GM18519 (cell line): ENCODE results near the gene BMS1.
"Not testable (repeated sequence)": the region's sequence is repeated elsewhere in the genome, so short reads cannot be mapped to it uniquely, and the experiment has no call there.

Source experiments
- ATAC-seq: cut with Tn5 transposase; IDR thresholded peaks from one replicate; pipeline ENCODE4 v1.9.1; 2021; ENCODE audit warnings: mild to moderate bottlenecking, moderate library complexity; ENCODE audit not compliant: unreplicated experiment, low FRiP score

Gene BMS1

DNA sequence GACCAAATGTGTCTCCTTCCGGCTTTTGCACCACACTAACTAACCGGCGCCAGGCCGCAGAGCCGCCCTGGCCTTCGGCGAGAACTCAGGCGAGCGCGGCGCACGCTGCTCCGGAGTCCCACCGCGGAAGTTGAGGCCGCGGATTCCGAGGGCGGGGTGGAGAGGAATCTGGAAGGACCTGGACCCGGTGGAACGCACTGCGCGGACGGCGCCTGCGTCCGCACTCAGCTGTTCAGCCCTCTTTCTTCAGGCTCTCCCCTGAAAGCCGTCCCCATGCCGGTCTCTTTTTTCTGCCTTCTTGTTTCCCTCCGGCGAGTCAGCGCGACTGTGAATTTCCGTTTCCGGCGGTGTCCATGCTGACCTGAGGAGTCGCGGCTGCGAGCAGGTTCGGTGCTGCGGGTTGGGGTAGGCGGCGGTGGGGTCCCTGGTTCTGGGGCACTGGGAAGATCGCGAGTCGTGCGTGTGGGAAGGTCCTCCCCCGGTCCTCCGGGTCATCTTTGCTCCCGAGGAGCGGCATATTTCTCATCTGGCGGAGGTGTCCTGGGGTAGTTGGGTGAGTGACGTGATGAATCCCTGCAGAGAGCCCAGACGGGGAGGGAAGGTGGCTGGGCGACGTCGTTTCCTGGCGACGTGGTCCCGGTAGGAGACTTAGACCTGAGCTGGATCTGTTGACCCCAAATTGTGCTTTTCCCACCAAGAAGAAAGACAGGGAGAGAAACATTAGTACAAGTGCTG is at the start of gene BMS1:
Gene BMS1 (plus strand): TSS at position 350 of the 735 bp plus-strand sequence. CDS start 1,600 bp downstream, outside the sequence.
- ATAC-seq: peak; percentile 90

DNA sequence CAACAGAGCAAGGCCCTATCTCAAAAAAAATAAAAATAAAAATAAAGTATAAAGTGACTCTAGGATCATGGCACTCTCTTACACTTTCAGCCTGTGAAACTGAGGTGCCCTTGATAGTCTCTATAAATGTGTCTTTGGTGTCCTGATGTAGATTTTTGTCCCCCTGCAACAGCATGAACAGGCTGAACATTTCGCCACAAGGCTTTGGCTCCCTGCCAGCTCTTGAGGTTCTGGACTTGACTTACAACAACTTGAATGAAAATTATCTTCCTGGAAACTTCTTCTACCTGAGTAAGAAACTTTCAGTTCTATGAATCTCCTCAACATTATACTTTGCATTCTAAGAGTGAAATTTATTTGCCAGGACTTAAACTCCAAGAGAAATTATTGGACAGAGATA is 48.1 kb upstream of the BMS1 start:
- no peak for ATAC-seq

DNA sequence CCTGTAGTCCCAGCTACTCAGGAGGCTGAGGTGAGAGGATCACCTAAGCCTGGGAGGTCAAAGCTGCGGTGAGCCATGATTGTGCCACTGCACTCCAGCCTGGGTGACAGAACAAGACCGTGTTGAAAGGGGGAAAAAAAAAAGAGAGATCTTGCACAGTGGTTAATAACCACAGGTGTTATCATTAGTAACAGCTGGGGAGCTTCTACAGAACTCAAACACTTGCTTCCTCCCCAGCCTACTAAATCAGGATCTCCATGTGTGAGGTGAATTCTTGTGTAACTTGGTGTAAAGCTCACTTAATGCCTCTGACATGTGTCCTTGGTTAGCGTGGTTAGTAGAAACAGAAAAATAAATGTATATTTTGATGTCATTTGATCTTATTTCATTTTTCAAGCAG is 43.9 kb upstream of the BMS1 start:
- ATAC-seq: no peak

GRCh38 chr10:42741536-42741935 is 41.1 kb upstream of the BMS1 start:
- ATAC-seq: not testable (repeated sequence)

DNA sequence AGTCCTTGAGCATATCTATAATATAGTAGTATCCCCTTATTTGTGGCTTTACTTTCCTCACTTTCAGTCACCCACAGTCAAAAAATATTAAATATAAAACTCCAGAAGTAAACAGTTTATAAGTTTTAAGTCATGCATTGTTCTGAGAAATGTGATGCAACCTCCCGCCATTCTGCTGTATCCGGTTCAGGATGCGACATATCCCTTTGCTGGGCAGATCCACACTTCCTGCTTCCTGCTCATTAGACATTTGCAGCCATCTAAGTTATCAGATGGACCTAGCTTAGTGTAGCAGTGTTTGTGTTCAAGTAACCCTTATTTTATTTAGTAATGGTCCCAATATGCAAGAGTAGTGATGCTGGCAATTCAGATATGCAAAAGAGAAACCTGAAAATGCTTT is 38.9 kb upstream of the BMS1 start:
- ATAC-seq: no peak

DNA sequence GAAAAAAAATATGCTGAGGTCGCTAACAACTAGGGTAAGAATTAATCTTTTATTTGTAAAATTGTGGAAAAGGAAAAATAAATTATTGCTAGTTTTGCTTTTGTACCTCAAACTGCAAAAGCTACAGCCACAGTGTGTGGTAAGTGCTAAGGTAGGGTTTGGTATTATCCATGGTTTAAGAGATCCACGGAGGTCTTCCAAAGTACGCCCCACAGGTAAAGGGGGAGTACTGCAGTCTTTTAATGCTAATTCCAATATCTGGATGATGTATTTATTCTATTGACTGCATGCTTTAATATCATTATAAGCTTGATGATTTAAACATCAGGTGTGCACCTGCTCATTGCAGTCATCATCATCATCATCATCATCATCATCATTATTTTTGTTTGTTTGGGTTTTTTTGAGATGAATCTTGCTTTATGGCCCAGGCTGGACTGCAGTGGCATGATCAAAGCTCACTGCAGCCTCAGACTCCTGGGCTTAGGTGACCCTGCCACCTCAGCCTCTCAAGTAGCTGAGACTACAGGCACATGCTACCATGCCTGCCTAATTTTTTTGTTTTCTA is 38.4 kb upstream of the BMS1 start:
- no peak for ATAC-seq

DNA sequence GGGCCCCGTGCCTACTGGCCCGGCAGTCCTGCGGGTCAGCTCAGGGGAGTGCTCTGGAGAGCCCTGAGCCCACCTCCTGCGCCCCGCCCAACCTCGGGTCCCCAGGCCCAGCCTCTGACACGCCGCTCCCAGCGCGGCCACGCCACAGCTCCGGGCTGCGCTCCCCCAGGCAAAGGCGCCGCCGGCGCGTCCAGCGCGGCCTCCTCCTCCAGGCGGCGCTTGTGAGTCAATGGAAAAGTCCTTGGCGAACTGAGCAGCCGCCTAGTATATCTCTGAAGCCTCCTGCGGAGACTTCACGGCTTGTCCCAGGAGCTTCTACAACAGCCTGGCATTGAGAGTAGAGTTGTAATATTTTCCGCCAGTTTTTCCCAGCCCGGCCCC is 29.5 kb upstream of the BMS1 start:
- no peak for ATAC-seq

GRCh38 chr10:42753507-42754154 is 29.0 kb upstream of the BMS1 start:
- no peak for ATAC-seq

- ATAC-seq: no peak
Observed at GRCh38 chr10:42754155-42755027, 28.2 kb upstream of the BMS1 start.

- no peak for ATAC-seq
Observed at GRCh38 chr10:42755028-42755451, 27.6 kb upstream of the BMS1 start.

DNA sequence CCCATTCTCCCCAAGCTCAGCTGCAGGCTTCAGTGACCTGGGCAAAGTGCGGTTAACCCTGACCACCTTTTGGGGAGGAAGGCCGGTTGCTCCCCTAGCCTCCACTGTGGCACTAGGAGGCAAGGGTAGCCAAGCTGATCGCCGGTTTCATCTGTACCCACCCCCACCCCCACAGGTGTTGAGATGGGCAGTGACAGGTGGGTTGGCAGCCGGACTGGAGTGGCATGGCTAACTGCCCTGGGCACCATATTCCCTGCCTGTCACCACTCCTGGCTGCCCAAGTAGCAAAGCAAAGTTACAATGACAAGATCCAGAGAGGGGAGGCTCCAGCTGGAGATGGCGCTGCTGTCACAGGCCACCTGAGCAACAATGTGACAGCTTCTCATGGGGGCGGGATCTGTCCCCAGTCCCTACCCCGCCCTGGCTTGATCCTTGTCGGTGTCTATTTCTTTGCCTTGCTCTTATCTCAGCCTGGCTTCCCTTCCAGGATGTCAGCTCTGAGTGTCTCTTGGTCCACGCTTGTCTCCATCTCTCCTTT is 27.0 kb upstream of the BMS1 start:
- ATAC-seq: no peak

- no peak for ATAC-seq
Observed at GRCh38 chr10:42767906-42768305, 14.7 kb upstream of the BMS1 start.

DNA sequence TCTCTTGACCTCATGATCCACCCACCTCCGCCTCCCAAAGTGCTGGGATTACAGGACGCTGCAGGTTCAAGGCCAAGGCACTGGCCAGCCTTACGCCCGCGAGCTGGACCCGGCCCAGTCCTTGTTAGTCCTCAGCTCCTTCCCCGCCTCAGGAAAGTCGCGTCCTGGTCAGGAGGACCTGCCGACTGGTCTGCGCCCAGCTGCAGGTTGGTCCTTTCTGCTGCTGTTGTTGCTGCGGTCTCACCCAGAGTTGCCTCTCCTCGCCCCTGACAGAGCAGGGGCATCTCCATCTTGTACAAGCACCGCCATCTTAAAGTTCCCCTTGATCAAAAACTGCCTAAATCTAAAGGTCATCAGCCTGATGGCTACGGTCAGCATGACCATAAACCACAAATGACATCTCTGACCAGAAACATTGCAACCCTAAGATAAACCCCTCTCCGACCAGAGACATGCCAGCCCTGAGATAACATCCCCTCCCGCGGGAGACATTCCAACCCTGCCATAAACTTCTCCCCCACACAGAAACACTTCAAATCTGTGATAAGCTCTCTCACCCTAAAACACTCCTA is 13.9 kb upstream of the BMS1 start:
- ATAC-seq: no peak

GRCh38 chr10:42769173-42769572 is 13.4 kb upstream of the BMS1 start:
- ATAC-seq: no peak

- no peak for ATAC-seq
Observed at GRCh38 chr10:42769673-42770072, 12.9 kb upstream of the BMS1 start.

DNA sequence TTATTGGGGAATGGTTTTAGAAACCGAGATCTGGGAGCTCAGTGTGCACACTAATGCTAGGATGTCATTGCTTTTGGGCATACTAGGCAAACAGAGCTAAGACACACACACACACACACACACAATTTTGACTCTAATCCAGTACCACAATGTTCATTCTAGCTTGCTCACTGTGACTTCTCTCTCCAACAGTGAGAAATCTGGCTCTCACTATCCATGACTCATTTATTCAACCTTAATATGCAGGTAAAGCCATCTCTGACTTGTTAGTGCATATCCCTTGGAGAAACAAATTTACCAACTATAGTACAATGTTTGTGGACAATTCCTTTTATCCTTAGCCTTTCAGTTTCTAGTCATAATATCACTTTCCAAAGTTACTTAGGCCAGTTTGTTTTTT is 5.9 kb upstream of the BMS1 start:
- no peak for ATAC-seq

- no peak for ATAC-seq
Observed at GRCh38 chr10:42780456-42780855, 2.1 kb upstream of the BMS1 start.

DNA sequence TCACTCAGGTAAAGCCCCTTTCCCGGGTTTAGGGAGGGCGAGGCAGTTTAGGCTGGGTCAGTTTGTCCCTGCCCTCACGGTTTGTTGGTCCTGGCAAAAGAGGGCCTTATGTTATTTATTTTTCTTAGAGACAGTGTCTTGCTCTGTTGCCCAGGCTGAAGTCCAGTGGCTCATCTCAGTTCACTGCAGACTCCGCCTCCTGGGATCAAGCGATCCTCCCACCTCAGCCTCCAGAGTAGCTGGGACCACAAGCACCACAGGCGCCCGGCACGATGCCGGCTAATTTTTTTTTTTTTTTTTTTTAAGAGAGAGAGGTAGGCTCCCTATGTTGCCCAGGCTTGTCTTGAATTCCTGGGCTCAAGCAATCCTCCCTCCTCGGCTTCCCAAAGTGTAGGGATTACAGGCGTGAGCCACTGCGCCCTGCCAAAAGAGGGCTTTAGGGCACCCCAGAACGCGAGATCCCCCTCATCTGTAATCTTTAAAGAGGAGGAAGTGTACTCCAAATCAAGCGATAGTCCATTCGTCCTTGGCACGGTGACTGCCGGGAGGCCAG is 626 bp upstream of the BMS1 start:
- no peak for ATAC-seq

DNA sequence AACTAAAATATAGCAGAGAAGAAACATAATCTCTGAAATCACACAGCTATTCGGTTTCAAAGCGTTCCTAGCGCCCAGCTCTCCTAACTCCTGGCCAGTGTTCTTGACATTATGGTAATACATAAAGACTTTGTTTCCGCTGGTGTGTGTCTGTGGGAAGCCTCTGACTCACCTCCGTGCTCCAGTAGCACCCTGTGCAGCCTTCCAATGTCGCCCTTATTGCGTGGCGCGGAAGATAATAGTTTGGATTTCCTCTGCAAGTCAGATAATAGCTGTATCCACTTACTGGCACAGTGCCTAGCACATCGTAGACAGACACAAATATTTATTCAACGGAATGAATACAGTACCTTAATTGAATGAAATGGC is 570 bp downstream of the BMS1 start:
- no peak for ATAC-seq

- ATAC-seq: no peak
Observed at GRCh38 chr10:42785759-42786158, 3.2 kb downstream of the BMS1 start.
